ENCODE data around the gene ARHGAP29.

Gene ARHGAP29

GRCh38 chr1:94178901-94179300, 58.5 kb downstream of the ARHGAP29 start:
- TF ChIP-seq SIN3A (IDR thresholded peaks at IDR 0.05; ENCODE audit: borderline replicate concordance, insufficient read depth, low read length) (no peak), REST (IDR thresholded peaks at IDR 0.05; ENCODE audit: insufficient read depth in 1 of 2, low read depth in 2 of 2, low read length in 2 of 2) (no peak), TAF1 (IDR thresholded peaks at IDR 0.05; ENCODE audit: borderline replicate concordance, insufficient read depth, low read length) (no peak), FOXP2 (optimal IDR thresholded peaks at IDR 0.05; ENCODE audit: borderline replicate concordance, extremely low read depth, extremely low read length, insufficient read depth) (no peak), POLR2AphosphoS5 (IDR thresholded peaks at IDR 0.05; ENCODE audit: low read depth, low read length) (no peak)

DNA sequence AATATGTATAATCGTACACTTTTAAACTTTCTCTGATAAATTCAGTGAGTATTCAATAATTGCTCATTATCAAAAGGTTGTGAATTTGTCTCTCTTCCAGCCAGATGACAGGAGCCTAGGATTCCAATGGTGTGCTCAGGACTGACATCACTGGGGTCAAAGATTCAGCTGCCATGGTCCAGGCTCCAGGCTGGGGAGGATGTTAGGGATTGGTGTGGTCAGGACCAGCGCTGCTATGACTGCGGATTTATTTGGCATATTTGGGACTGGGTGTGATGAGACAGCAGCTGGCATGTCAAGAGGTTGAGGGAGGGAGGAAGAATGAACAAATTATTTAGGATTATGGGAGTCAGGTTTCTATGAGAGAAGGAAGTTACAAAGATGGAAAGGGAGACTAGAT, 68.3 kb downstream of the ARHGAP29 start:
- no peak for TF ChIP-seq SIN3A (IDR thresholded peaks at IDR 0.05; ENCODE audit: borderline replicate concordance, insufficient read depth, low read length)
- TF ChIP-seq REST (IDR thresholded peaks at IDR 0.05; ENCODE audit: insufficient read depth in 1 of 2, low read depth in 2 of 2, low read length in 2 of 2): no peak
- TF ChIP-seq POLR2AphosphoS5 (IDR thresholded peaks at IDR 0.05; ENCODE audit: low read depth, low read length): no peak
- no peak for TF ChIP-seq TAF1 (IDR thresholded peaks at IDR 0.05; ENCODE audit: borderline replicate concordance, insufficient read depth, low read length)
- no peak for TF ChIP-seq FOXP2 (optimal IDR thresholded peaks at IDR 0.05; ENCODE audit: borderline replicate concordance, extremely low read depth, extremely low read length, insufficient read depth)

GRCh38 chr1:94165843-94166242, 71.5 kb downstream of the ARHGAP29 start:
- no peak for TF ChIP-seq POLR2AphosphoS5 (IDR thresholded peaks at IDR 0.05; ENCODE audit: low read depth, low read length)
- TF ChIP-seq REST (IDR thresholded peaks at IDR 0.05; ENCODE audit: insufficient read depth in 1 of 2, low read depth in 2 of 2, low read length in 2 of 2): no peak
- no peak for TF ChIP-seq SIN3A (IDR thresholded peaks at IDR 0.05; ENCODE audit: borderline replicate concordance, insufficient read depth, low read length)
- no peak for TF ChIP-seq TAF1 (IDR thresholded peaks at IDR 0.05; ENCODE audit: borderline replicate concordance, insufficient read depth, low read length)
- no peak for TF ChIP-seq FOXP2 (optimal IDR thresholded peaks at IDR 0.05; ENCODE audit: borderline replicate concordance, extremely low read depth, extremely low read length, insufficient read depth)

DNA sequence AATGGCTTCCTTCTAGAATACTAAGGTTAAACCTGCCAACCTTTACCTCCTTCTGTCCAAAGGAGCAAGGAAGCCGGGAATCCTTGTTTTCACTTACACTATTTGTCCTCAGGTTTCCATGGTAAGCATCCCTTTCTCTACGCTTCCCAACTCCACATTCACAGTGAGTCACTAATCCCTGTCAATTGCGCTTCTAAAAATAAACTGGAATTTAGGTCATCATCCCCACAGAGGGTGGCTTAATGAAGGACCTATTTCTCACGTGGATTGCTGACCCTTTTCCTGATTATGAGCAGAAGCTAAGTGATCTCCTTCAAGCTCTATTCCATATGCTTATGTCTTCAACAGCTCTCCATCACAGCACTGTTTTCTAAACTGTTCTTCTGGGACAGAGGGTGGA, 76.6 kb downstream of the ARHGAP29 start:
- TF ChIP-seq REST (IDR thresholded peaks at IDR 0.05; ENCODE audit: insufficient read depth in 1 of 2, low read depth in 2 of 2, low read length in 2 of 2): no peak
- no peak for TF ChIP-seq POLR2AphosphoS5 (IDR thresholded peaks at IDR 0.05; ENCODE audit: low read depth, low read length)
- TF ChIP-seq FOXP2 (optimal IDR thresholded peaks at IDR 0.05; ENCODE audit: borderline replicate concordance, extremely low read depth, extremely low read length, insufficient read depth): no peak
- TF ChIP-seq TAF1 (IDR thresholded peaks at IDR 0.05; ENCODE audit: borderline replicate concordance, insufficient read depth, low read length): no peak
- TF ChIP-seq SIN3A (IDR thresholded peaks at IDR 0.05; ENCODE audit: borderline replicate concordance, insufficient read depth, low read length): no peak

DNA sequence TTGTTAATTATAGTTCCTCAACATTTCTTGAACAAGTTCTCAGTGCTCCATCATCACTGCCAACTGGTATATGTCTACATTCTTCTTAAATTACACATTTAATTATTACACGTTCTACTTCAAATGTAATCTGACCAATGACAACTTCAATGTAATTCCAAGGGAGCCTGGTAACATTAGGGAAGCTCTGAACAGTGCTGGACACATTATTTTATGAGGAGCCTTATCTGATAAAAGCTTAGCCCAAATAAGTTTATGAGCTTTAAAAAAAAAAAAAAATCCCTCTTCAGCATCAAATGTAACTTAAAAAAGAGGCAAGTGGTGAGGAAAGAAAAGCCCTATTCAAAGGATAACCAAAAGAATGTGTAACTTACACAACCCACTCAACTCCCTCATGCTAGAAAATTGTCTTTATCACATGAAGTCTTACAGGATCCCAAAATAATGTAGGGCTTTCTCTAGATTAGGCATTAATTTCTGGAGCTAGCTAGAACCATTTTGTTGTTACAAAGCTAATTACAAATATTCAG, 81.2 kb downstream of the ARHGAP29 start:
- no peak for TF ChIP-seq SIN3A (IDR thresholded peaks at IDR 0.05; ENCODE audit: borderline replicate concordance, insufficient read depth, low read length)
- TF ChIP-seq REST (IDR thresholded peaks at IDR 0.05; ENCODE audit: insufficient read depth in 1 of 2, low read depth in 2 of 2, low read length in 2 of 2): no peak

Measured in PFSK-1 (cell line).